Measurements from ENCODE around the gene ETV3. TPM values are rescaled to one million over a fixed set of nuclear protein-coding genes. Genes with fewer than 3 reads are reported as not detected.

Gene ETV3
- total RNA-seq, 1 donor from 2014 or later = 45.7 TPM

DNA sequence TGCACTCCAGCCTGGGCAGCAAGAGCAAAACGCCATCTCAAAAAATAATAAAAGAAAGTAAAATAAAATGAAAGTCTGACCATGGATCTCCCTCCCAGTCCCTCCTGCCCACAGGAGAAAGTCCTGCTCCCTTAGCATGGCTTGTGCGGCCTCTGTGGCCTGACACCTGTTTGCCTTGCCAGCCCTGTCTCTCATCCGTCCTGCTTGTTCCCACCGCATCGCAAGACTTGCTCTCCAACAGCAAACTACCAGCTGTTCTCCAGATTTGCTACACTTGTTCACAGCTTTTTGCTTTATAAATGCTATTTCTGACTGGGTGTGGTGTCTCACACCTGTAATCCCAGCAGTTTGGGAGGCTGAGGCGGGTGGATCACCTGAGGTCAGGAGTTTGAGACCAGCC, 41.3 kb downstream of the ETV3 start:
- intact Hi-C loops (cut with micrococcal nuclease) = loop anchor here (10.0 kb wide), 1 partner anchor 388 kb away; no protein-coding TSS in a partner anchor

DNA sequence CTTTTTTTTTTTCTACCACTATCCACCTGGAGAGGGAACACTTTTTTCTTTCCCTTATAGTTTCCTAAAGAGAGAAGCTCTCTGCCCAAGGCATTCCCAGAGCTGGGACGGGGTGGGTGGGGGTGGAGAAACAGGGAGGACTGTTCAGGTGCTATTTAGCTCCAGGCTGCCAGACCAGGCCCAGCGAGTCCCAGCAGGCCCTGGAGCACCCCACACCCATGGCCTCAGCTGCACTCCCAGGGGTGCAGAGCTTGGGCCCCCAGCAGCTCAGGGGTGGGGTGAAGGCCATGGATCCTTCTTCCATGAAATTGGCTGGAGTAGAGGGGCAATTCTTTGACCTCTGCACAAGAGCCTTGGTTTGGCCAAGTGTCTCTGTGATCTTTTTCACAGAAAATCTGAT, 42.6 kb downstream of the ETV3 start:
- intact Hi-C loops (cut with micrococcal nuclease) = loop anchor here (10.0 kb wide), 1 partner anchor 389 kb away; no protein-coding TSS in a partner anchor

DNA sequence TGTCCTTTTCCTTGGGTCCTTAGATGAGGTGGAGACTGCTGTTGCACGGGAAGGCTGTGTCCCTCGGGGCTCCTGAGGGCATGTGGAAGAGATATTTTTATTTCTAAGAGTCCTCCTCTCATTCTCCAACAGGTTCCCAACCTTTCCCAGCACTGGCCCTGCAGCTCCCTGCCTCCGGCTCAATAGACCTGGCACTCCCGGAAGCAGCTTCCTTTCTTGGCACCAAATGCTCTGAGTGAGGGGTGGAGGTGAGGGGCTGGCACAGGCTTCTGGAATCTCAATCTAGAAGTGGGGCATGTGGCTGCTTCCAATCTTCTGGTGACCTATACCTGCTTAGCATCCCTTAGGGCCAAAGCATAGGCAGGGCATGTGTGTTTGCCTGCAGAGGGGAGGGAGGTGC, 43.1 kb downstream of the ETV3 start:
- intact Hi-C loops (cut with micrococcal nuclease) = loop anchor here (10.0 kb wide), 1 partner anchor 390 kb away; no protein-coding TSS in a partner anchor

DNA sequence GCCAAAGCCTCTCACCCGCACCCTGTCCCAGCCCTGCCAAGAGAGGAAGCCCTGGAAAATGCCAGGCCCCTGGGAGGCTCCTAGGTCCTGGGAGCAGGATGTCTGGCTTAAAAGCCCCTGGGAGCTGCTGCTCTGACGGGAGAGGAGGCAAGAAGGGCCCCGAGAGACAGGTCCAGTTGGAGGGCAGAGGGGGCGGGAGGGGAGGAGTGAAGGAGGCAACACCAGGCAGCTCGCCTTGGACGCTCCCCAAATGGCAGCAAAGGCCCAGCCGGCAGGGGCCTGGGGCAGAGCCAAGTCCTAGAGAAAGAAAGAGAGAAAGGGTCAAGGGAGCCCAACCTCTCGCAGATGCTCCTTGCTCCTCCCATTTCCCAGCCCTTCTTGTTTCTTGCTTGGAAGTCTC, 45.4 kb downstream of the ETV3 start:
- intact Hi-C loops (cut with micrococcal nuclease) = loop anchor here (10.0 kb wide), 1 partner anchor 392 kb away; no protein-coding TSS in a partner anchor

DNA sequence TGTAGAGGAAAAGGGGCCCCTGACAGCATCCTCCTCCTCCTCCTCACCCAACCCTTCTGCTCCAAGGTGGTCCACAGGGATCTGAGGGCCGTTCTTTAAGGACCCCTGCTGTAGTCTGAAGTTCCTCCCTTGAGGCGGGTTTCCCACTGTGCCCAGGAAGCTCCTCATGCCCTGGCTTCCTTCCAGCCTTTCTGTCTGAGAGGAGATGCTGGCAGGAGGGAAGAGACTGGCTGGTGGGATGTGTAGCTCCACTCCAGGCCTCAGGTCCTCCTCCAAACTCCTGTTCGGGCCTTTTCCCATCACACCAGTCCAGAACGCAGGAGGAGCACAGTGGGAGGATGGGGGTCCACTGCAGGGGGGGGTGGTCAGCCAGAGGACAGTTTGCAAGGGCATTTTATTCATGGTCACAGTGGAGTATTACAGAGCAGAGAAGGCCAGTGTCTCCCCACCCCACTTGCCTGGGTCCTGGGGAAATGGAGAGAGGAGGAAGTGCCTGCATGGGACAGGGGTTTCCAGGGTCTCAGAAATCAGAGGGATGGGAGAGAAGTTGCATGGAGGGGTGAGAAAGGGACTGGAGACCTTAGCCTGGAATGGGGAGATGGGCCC, 46.4 kb downstream of the ETV3 start:
- intact Hi-C loops (cut with micrococcal nuclease) = loop anchor here (10.0 kb wide), 1 partner anchor 393 kb away; no protein-coding TSS in a partner anchor

DNA sequence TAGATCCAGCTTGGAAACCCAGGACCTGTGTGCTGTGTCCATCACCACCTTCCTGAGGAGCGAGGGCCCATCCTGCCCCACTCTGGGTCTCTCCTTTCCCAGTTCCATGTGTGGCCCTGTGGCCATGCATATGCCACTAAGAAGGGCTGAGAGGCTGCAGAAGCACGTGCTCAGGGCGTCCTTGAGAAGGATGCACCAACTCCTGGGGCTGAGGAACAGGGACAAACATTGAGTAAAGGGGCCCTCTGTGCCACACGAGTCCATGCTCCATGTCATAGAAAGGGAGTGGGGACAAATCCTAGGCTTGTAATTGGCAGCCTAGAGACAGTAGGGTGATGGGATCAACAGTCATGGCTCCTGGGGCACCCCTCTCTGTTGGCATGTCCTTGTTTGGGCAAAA, 47.0 kb downstream of the ETV3 start:
- intact Hi-C loops (cut with micrococcal nuclease) = loop anchor here (10.0 kb wide), 1 partner anchor 394 kb away; no protein-coding TSS in a partner anchor

DNA sequence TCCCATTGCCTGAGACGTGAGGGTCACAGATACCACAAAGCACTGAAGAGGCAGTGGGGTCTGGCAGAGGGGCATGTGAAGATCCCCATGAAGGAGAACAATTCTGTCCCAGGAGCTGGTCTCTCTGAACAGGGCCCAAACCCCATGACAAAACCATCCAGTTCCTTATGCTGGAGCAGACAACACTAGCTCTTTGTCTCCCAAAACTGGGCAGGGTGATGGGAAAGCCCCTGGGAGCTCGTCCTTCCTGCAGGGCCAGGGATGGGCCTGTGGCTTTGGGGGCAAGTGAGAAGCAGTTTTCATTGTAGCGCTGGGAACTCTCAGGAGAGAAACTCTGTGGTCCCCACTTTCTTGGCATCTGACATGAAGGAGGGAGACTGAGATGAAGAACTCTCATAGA, 47.4 kb downstream of the ETV3 start:
- intact Hi-C loops (cut with micrococcal nuclease) = loop anchor here (1.0 to 10.0 kb wide), 3 partner anchors 48 to 394 kb away; partner anchors contain the start of gene ETV3

DNA sequence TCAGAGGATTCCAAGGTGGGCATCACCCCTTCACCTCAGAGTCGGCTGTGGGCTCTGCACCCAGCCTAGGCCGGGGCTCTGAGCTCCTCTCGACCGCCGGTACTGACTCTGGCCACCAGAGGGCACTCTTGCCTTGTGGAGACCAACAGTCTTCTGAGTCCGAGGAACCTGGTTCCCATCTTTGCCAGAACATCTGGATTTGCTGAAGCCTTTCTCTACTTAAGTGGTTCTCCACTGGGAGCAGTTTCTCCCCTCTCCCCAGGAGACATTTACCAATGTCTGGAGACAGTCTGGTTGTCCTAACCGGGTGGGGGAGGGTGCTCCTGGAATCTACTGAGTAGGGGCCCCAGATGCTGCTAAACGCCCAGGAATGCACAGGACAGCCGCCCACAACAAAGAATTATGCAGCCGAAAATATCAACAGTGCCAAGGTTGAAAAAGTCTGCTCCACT, 48.0 kb downstream of the ETV3 start:
- intact Hi-C loops (cut with micrococcal nuclease) = loop anchor here (1.0 to 10.0 kb wide), 3 partner anchors 48 to 395 kb away; partner anchors contain the start of gene ETV3

DNA sequence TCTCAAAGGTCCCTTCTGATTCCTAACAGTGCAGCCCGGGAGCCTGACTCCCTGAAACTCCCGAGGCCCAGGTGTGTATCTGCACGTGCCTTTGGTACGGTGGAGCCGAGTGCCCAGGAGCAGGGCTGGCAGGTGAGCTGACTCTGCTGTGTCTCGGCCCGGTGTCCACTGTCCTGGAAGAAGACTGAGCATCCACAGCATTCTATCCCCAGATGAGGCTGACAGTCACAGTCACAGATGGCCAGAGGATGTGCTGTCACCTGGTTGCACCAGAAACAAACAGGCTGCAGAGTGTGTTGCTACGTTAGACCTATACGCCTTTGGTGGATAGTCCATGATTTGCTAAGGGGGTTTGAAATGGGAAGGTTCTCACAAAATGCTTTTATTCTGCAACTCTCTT, 48.4 kb downstream of the ETV3 start:
- intact Hi-C loops (cut with micrococcal nuclease) = loop anchor here (1.0 to 10.0 kb wide), 3 partner anchors 49 to 395 kb away; partner anchors contain the start of gene ETV3

DNA sequence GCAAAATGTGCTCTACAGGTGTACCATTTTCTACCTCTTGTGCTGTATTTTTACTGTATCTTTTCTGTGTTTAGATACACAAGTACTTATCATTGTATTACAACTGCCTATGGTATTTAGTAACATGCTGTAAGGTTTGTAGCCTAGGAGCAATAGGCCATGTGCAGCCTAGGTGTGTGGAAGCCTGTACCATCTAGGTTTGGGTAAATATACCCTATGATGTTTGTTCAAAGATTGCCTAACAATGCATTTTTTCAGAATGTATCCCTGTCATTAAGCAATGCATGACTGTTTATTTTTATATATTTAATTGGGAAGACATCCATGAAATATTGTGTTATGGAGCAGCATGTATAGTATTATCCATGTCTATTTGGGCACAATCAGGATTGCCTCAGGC, 49.6 kb downstream of the ETV3 start:
- intact Hi-C loops (cut with micrococcal nuclease) = no loop called here

DNA sequence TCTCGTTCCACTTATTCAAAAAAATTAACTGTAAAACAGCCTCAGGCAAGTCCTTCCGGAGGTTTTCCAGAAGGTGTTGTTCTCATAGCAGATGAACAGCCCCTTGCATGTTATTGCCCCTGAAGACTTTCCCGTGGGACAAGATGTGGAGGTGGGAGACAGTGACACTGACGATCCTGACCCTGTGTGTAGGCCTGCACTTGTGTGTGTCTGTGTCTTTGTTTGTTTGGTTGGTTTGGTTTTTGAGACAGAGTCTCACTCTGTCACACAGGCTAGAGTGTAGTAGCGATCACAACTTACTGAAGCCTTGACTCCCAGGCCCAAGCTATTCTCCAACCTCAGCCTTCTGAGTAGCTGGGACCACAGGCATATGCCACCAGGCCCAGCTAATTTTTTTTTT, 51.2 kb downstream of the ETV3 start:
- intact Hi-C loops (cut with micrococcal nuclease) = no loop called here

DNA sequence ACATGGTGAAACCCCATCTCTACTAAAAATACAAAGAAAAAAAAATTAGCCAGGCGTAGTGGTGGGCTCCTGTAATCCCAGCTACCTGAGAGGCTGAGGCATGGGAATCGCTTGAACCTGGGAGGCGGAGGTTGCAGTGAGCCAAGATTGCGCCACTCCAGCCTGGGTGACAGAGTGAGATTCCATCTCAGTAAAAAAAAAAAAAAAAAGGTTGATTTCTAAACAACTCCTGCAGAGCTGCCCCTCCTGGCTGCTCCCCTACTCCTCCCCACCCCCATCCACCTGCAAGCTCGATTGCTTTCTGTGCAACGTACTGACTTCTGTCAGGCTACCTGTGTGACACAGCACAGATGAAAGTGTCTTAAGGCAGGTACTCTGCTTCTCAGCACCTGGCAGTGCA, 51.9 kb downstream of the ETV3 start:
- intact Hi-C loops (cut with micrococcal nuclease) = no loop called here

DNA sequence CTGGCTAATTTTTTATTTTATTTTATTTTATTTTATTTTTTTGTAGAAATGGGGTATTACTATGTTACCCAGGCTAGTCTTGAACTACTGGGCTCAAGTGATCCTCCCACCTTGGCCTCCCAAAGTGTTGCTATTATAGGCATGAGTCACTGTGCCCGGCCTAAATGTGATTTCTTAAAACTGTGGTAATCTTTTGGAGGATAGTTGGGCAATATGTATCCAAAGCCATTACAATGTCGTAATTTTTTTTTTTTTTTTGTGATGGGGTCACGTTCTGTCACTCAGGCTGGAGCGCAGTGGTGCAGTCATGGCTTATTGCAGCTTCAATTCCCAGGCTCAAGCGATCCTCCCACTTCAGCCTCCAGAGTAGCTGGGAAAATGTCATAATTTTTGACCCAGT, 52.8 kb downstream of the ETV3 start:
- intact Hi-C loops (cut with micrococcal nuclease) = no loop called here

DNA sequence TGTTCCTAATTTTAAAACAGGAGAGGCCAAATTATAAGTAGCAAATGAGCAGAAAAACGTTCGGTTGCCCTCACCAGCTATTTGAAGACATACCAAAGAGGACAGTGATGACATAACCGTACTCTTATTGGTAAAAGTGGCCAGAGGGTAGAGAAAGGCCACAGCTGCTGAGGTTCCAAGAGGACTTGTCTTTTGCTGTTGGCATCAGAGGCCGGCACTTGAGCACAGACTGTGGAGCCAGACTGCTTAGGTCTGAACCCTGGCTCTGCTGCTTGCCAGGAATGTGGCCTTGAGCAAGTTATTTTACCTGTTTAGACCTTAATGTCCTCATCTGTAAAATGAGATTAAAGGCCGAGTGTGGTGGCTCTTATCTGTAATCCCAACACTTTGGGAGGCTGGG, 53.5 kb downstream of the ETV3 start:
- intact Hi-C loops (cut with micrococcal nuclease) = no loop called here

DNA sequence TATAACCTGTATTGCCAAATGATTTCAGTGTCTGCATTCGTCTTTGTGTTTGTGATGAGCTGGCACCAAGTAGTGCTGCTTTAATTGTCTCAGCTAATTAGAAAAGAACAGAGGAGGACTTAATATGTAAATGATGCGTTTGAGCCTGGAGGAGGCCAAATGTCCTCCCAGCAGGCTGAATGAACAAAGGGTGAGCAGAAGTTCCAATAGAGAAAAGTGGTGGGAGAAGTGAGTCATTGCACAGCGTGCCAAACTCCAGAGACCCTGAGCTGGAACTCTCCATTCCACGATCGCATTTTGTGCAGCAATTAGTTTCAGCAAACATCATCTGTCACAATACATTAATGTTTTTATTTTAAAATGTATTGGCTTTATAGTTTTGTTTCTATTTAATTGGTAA, 56.5 kb downstream of the ETV3 start:
- intact Hi-C loops (cut with micrococcal nuclease) = no loop called here

DNA sequence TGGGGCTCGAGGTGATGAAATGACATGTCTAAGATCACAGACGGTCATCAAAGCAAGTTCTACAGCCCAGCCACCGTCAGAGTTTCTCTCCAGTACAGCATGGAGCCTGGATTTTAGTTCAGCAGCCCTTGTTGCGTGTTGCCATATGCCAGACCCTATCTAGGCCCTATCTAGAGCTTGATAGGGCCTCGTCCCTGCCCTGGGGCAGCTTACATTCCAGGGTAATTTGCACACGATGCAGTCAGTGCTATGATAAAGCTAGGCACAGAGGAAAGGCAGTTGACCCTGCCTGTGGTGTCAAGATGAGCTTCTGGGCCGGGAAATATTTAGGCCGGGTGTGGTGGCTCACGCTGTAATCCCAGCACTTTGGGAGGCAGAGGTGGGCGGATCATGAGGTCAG, 57.5 kb downstream of the ETV3 start:
- intact Hi-C loops (cut with micrococcal nuclease) = no loop called here

DNA sequence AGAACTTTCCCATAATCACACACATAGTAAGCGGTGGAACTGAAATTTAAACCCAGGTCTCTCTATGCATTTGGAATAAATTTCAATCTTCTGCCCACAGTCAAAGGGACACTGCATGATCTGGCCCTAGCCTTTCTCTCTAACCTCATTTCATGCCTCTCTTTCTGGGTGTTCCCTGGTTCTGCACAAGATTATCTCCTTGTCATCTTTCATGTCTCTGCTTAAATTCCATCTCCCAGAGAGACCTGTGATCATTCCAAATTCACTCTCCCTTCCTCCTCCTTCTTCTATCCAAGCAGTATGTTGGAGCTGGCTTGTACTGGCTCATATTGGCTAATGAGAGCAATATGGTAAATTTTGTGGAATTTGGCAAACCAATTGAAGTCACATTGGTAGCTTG, 60.8 kb downstream of the ETV3 start:
- intact Hi-C loops (cut with micrococcal nuclease) = no loop called here

DNA sequence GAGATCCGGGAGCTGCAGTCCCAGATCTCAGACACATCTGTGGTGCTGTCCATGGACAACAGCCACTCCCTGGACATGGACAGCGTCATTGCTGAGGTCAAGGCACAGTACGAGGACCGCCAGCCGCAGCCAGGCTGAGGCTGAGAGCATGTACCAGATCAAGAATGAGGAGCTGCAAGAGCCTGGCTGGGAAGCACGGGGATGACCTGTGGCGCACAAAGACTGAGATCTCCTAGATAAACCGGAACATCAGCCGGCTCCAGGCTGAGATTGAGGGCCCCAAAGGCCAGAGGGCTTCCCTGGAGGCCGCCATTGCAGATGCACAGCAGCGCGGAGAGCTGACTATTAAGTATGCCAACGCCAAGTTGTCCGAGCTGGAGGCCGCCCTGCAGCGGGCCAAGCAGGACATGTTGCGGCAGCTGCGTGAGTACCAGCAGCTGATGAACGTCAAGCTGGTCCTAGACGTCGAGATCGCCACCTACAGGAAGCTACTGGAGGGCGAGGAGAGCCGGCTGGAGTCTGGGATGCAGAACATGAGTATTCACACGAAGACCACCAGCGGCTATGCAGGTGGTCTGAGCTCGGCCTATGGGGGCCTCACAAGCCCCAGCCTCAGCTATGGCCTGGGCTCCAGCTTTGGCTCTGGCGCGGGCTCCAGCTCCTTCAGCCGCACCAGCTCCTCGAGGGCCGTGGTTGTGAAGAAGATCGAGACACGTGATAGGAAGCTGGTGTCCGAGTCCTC, 64.1 kb downstream of the ETV3 start:
- intact Hi-C loops (cut with micrococcal nuclease) = loop anchor here (1.0 kb wide), 1 partner anchor 164 kb away; no protein-coding TSS in a partner anchor
